ENCODE data around the gene C10orf120. TPM values are rescaled to one million over a fixed set of nuclear protein-coding genes. Genes with fewer than 3 reads are reported as not detected.

The C10orf120 gene
- polyA plus RNA-seq, 3 donors, result not detected

DNA sequence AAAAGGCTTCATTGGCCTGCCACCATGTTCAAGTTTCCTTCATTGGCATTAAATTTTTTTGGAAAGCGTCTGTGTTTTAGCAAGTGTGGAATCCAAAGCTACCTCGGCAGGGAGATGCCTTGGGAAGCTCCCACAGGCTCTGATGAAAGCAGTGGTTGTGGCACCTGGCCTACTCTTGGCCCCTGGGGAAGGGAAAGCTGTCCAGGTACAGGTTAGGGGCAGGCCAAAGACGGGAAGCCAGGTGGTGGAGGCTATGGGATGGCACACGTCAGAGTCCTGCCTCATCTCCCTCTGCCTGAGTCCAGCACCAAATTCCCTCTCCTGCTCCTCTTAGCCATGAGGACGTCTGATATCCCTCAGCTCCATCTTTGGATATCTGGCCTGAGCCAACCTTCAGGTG is 49.7 kb downstream of the C10orf120 start:
- Histone ChIP-seq H3K4me3 (replicated peaks in 1 of 3; ENCODE audit: low read depth in 2 of 3, low read length in 3 of 3) (no peak overlapping the region), H3K79me2 (ENCODE audit: insufficient read depth, low read length) (no peaks in the 10 kb centered on the region), H3K4me2 (replicated peaks; ENCODE audit: extremely low read depth, low read length, poor library complexity, severe bottlenecking) (no peak overlapping the region), H3K27ac (ENCODE audit: low read depth in 1 of 2, low read length in 2 of 2) (no peak overlapping the region), H3K4me1 (ENCODE audit: control insufficient read depth in 1 of 2, insufficient read depth in 2 of 2, low read length in 2 of 2) (no peaks in the 10 kb centered on the region), H4K20me1 (ENCODE audit: insufficient read depth, low read length) (no peaks in the 10 kb centered on the region), H3K9ac (ENCODE audit: insufficient read depth, low read length, poor library complexity, severe bottlenecking) (no peak overlapping the region), H3K27me3 (ENCODE audit: control insufficient read depth in 2 of 2, insufficient read depth in 2 of 2, low read length in 2 of 2) (no peaks in the 10 kb centered on the region), H2AFZ (ENCODE audit: insufficient read depth, low read depth, low read length, poor library complexity, severe bottlenecking) (no peak overlapping the region), H3K9me3 (replicated peaks in 1 of 2; ENCODE audit: control insufficient read depth in 1 of 2, insufficient read depth in 1 of 2, low read length in 2 of 2) (no peaks in the 10 kb centered on the region), H3K36me3 (replicated peaks in 1 of 2; ENCODE audit: control insufficient read depth in 1 of 2, insufficient read depth in 2 of 2, low read length in 2 of 2) (no peaks in the 10 kb centered on the region)
- 81% methylated on average over 3 of the region's 5 CpGs for WGBS (ENCODE audit: insufficient coverage)
- DNase-seq, result no peak
- Mint-ChIP-seq H3K27me3 (ENCODE audit: low read depth in 3 of 3) (peaks cover 2 to 6% (median 5%) of the 10 kb centered on the region in 3 donors), H3K27ac (no peak overlapping the region), H3K9me3 (no peaks in the 10 kb centered on the region), H3K36me3 (no peaks in the 10 kb centered on the region), H3K4me1 (no peaks in the 10 kb centered on the region), H3K4me3 (no peak overlapping the region)
- intact Hi-C loops (cut with micrococcal nuclease), result no loop called here
- TF ChIP-seq, protein P1, sequence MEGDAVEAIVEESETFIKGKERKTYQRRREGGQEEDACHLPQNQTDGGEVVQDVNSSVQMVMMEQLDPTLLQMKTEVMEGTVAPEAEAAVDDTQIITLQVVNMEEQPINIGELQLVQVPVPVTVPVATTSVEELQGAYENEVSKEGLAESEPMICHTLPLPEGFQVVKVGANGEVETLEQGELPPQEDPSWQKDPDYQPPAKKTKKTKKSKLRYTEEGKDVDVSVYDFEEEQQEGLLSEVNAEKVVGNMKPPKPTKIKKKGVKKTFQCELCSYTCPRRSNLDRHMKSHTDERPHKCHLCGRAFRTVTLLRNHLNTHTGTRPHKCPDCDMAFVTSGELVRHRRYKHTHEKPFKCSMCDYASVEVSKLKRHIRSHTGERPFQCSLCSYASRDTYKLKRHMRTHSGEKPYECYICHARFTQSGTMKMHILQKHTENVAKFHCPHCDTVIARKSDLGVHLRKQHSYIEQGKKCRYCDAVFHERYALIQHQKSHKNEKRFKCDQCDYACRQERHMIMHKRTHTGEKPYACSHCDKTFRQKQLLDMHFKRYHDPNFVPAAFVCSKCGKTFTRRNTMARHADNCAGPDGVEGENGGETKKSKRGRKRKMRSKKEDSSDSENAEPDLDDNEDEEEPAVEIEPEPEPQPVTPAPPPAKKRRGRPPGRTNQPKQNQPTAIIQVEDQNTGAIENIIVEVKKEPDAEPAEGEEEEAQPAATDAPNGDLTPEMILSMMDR (IDR thresholded peaks at IDR 0.05), result no peak

DNA sequence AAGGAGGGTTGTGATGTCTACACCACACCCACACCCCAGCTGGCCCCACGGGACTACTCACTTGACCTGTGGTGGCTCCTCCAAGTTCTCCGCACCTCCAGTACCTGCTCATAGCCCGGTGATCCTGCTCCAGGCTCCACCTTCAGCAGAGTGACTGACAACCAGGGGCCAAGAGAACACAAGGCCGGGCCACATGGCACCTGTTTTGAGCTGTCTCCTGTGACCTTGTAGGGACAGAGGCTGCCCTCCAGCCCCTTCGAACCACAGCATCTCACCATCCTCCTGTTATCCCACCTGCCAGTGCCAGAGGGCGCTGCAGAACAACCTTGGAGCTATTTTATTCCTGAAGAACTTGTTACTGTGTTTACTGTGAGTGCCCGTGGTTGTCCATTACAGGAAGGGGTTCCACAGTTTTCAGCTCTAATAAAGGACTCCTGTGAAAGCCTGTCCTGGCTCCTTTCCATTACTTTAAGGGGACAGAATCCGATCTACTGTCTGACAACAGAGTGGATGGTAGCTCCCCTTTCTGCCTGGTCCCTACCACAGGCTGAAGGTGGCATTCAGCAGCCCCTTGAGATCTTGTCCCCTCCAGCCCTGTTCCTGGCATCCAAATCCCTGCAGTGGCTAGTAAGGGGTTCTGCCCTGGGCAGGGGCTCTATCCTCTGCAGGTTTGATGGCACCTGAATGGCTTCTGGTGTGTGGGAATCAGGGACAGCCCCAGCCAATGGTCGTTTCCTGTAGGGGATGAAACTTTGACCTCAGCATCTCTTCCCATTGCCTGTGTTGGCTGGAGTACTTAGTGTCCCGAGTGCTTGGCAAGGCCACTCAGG is 50.8 kb downstream of the C10orf120 start:
- no peak overlapping the region for H3K4me3 Mint-ChIP-seq
- Histone ChIP-seq H4K20me1 (ENCODE audit: insufficient read depth, low read length) (no peaks in the 10 kb centered on the region), H3K36me3 (replicated peaks in 1 of 2; ENCODE audit: control insufficient read depth in 1 of 2, insufficient read depth in 2 of 2, low read length in 2 of 2) (no peaks in the 10 kb centered on the region), H3K9me3 (replicated peaks in 1 of 2; ENCODE audit: control insufficient read depth in 1 of 2, insufficient read depth in 1 of 2, low read length in 2 of 2) (no peaks in the 10 kb centered on the region), H3K4me2 (replicated peaks; ENCODE audit: extremely low read depth, low read length, poor library complexity, severe bottlenecking) (no peak overlapping the region), H3K4me3 (replicated peaks in 1 of 3; ENCODE audit: low read depth in 2 of 3, low read length in 3 of 3) (no peak overlapping the region), H3K4me1 (ENCODE audit: control insufficient read depth in 1 of 2, insufficient read depth in 2 of 2, low read length in 2 of 2) (no peaks in the 10 kb centered on the region), H2AFZ (ENCODE audit: insufficient read depth, low read depth, low read length, poor library complexity, severe bottlenecking) (no peak overlapping the region), H3K27ac (ENCODE audit: low read depth in 1 of 2, low read length in 2 of 2) (no peak overlapping the region), H3K79me2 (ENCODE audit: insufficient read depth, low read length) (no peaks in the 10 kb centered on the region), H3K27me3 (ENCODE audit: control insufficient read depth in 2 of 2, insufficient read depth in 2 of 2, low read length in 2 of 2) (no peaks in the 10 kb centered on the region), H3K9ac (ENCODE audit: insufficient read depth, low read length, poor library complexity, severe bottlenecking) (no peak overlapping the region)
- no peak overlapping the region for H3K27ac Mint-ChIP-seq
- TF ChIP-seq, protein P1 (IDR thresholded peaks at IDR 0.05), result peak; percentile 55
- H3K4me1 Mint-ChIP-seq, result no peaks in the 10 kb centered on the region
- intact Hi-C loops (cut with micrococcal nuclease), result no loop called here
- H3K9me3 Mint-ChIP-seq, result peaks cover 0 to 1% (median 0%) of the 10 kb centered on the region in 7 donors
- DNase-seq, result no peak
- H3K36me3 Mint-ChIP-seq, result no peaks in the 10 kb centered on the region
- peaks cover 3 to 6% (median 6%) of the 10 kb centered on the region in 3 donors for H3K27me3 Mint-ChIP-seq (ENCODE audit: low read depth in 3 of 3)
- 51% methylated on average over 6 of the region's 10 CpGs for WGBS (ENCODE audit: insufficient coverage)

Other genes starting within 250 kb of the C10orf120 start
- gene ARMS2, start 245.2 kb downstream of the C10orf120 start, polyA plus RNA-seq, result not detected
- 1 to 10 TPM in 2 of 3 donors, under 1 TPM in 1; 0.84 to 4.7 (median 2.2) TPM for gene HTRA1, start 238.3 kb downstream of the C10orf120 start, polyA plus RNA-seq
- gene DMBT1, start 139.1 kb downstream of the C10orf120 start, polyA plus RNA-seq, result not detected
- gene CUZD1, start 146.0 kb upstream of the C10orf120 start, polyA plus RNA-seq, result under 1 TPM in 2 of 3 donors, not detected in 1; 0.14 to 0.29 TPM
- 1 to 10 TPM in 2 of 3 donors, under 1 TPM in 1; 0.64 to 3.3 (median 2.3) TPM for gene FAM24B, start 179.7 kb upstream of the C10orf120 start, polyA plus RNA-seq
- not detected for gene FAM24A, start 210.8 kb upstream of the C10orf120 start, polyA plus RNA-seq